PFSK-1 (cell line): Measurements from ENCODE around the gene PREX1.

Experiments used
- POLR2AphosphoS5 ChIP-seq: IDR thresholded peaks from 2 replicates; pipeline ENCODE4 v1.6.1; 2012; ENCODE audit warnings: low read depth, mild to moderate bottlenecking, control low read depth, low read length, moderate library complexity
- REST ChIP-seq, 2 experiments: IDR thresholded peaks; 2 replicates each; pipeline versions ENCODE4 v1.6.1 to v1.8.0; 2011 to 2012; ENCODE audit warnings: low read depth in 2 of 2, low read length in 2 of 2, control low read depth in 1 of 2, inconsistent platforms in 1 of 2, mild to moderate bottlenecking in 1 of 2, moderate library complexity in 1 of 2; ENCODE audit not compliant: insufficient read depth in 1 of 2
- SIN3A ChIP-seq: IDR thresholded peaks from 2 replicates; pipeline ENCODE4 v1.6.1; 2012; ENCODE audit warnings: mild to moderate bottlenecking, low read length, moderate library complexity, borderline replicate concordance; ENCODE audit not compliant: insufficient read depth
- TAF1 ChIP-seq: IDR thresholded peaks from 2 replicates; pipeline ENCODE4 v1.6.1; 2012; ENCODE audit warnings: low read length, control low read depth, borderline replicate concordance; ENCODE audit not compliant: insufficient read depth

GRCh38 chr20:48601798-48602197, 226.0 kb downstream of the PREX1 start:
- TF ChIP-seq TAF1, result no peak
- TF ChIP-seq SIN3A, result no peak
- no peak for TF ChIP-seq POLR2AphosphoS5
- TF ChIP-seq REST (IDR thresholded peaks at IDR 0.05; ENCODE audit: insufficient read depth in 1 of 2, low read depth in 2 of 2, low read length in 2 of 2), result no peak
